HepG2 (cell line): ENCODE results near the gene RASSF7.

Experiments
- BRCA1 ChIP-seq: sonication (generic); formaldehyde crosslinking; IDR thresholded peaks from 2 replicates; pipeline ENCODE4 v1.4.0; 2020; ENCODE audit warnings: missing genetic modification reagents
- ELK4 ChIP-seq: sonication (generic); formaldehyde crosslinking; IDR thresholded peaks from 2 replicates; pipeline ENCODE4 v1.9.0; 2021; ENCODE audit warnings: missing genetic modification reagents, borderline replicate concordance
- MAX ChIP-seq: IDR thresholded peaks from 2 replicates; pipeline ENCODE4 v1.6.1; 2012; ENCODE audit warnings: inconsistent platforms
- MEIS2 ChIP-seq: sonication (generic); formaldehyde crosslinking; IDR thresholded peaks from 2 replicates; pipeline ENCODE4 v1.9.0; 2021; ENCODE audit warnings: mild to moderate bottlenecking, missing genetic modification reagents
- MIER2 ChIP-seq: IDR thresholded peaks from 2 replicates; pipeline ENCODE4 v1.6.1; 2016; ENCODE audit warnings: missing biosample characterization, missing genetic modification reagents
- NFE2L1 ChIP-seq: sonication (generic); formaldehyde crosslinking; IDR thresholded peaks from 2 replicates; pipeline ENCODE4 v1.4.0; 2020; ENCODE audit warnings: missing genetic modification reagents, mild to moderate bottlenecking, borderline replicate concordance
- NONO ChIP-seq, 2 experiments: fragments of 450-650 bp in 1 of 2; sonication (generic) in 1 of 2; formaldehyde crosslinking in 1 of 2; IDR thresholded peaks in 1 of 2; conservative IDR thresholded peaks in 1 of 2; 2 replicates each; pipeline versions ENCODE4 v1.6.1 to v1.8.0; 2017 to 2022; ENCODE audit warnings: mild to moderate bottlenecking in 1 of 2, missing genetic modification reagents in 1 of 2, moderate library complexity in 1 of 2
- NR2F1 ChIP-seq, 2 experiments: fragments of 450-650 bp in 1 of 2; formaldehyde crosslinking in 1 of 2; IDR thresholded peaks; 2 replicates each; pipeline versions ENCODE4 v1.5.0 to v1.6.1; 2016 to 2020; ENCODE audit warnings: mild to moderate bottlenecking in 1 of 2, missing compliant biosample characterization in 1 of 2, missing genetic modification reagents in 1 of 2, moderate library complexity in 1 of 2
- POLR2A ChIP-seq, 2 experiments: IDR thresholded peaks; 2 replicates each; pipeline ENCODE4 v1.6.1; 2011; ENCODE audit warnings: low read depth in 2 of 2, low read length in 2 of 2, mild to moderate bottlenecking in 1 of 2, moderate library complexity in 1 of 2; ENCODE audit not compliant: insufficient read depth in 1 of 2
- RAD51 ChIP-seq: fragments of 450-650 bp; IDR thresholded peaks from 2 replicates; pipeline ENCODE4 v1.6.1; 2016; ENCODE audit warnings: borderline replicate concordance
- ZNF292 ChIP-seq: sonication (generic); formaldehyde crosslinking; IDR thresholded peaks from 2 replicates; pipeline ENCODE4 v1.8.1; 2022; ENCODE audit warnings: mild to moderate bottlenecking, low read depth, missing genetic modification reagents, borderline replicate concordance
- ZNF619 ChIP-seq: sonication (generic); formaldehyde crosslinking; IDR thresholded peaks from 2 replicates; pipeline ENCODE4 v1.4.0; 2020; ENCODE audit warnings: mild to moderate bottlenecking, missing genetic modification reagents
- TF ChIP-seq, protein P1 (sequence below): sonication (generic); formaldehyde crosslinking; IDR thresholded peaks from 2 replicates; pipeline ENCODE4 v1.5.0; 2020; ENCODE audit warnings: mild to moderate bottlenecking, missing genetic modification reagents, moderate library complexity
- TF ChIP-seq, protein P2 (sequence below): sonication (generic); formaldehyde crosslinking; IDR thresholded peaks from 2 replicates; pipeline ENCODE4 v1.5.0; 2020; ENCODE audit warnings: missing genetic modification reagents

DNA sequence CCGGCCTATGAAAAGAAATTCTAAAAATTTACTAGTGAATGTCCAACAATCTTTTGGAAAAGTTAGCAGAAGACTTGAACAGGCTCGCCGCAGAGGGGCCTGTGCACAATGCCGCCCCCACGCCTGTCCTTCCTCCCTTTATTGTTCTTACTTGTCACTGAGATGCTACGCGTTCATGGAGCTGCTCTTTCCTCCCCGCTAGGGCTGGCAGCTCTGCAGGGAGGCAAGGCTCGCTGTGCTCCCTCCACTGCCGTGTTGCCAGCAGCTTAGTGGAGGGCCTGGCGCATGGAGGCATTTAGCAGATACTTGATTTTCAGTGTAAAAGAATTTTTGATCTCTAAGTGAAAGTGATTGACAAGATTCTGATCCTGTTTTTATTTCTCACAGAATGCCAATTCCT, 30.2 kb downstream of the RASSF7 start:
- TF ChIP-seq MAX: no peak
- no peak for TF ChIP-seq NFE2L1 (CRISPR knock-in tag)
- no peak for TF ChIP-seq MEIS2
- TF ChIP-seq RAD51: no peak
- TF ChIP-seq NR2F1 (CRISPR knock-in tag; IDR thresholded peaks at IDR 0.05): no peak
- TF ChIP-seq ELK4 (CRISPR knock-in tag): no peak
- no peak for TF ChIP-seq MIER2 (CRISPR knock-in tag)
- TF ChIP-seq, protein P1, sequence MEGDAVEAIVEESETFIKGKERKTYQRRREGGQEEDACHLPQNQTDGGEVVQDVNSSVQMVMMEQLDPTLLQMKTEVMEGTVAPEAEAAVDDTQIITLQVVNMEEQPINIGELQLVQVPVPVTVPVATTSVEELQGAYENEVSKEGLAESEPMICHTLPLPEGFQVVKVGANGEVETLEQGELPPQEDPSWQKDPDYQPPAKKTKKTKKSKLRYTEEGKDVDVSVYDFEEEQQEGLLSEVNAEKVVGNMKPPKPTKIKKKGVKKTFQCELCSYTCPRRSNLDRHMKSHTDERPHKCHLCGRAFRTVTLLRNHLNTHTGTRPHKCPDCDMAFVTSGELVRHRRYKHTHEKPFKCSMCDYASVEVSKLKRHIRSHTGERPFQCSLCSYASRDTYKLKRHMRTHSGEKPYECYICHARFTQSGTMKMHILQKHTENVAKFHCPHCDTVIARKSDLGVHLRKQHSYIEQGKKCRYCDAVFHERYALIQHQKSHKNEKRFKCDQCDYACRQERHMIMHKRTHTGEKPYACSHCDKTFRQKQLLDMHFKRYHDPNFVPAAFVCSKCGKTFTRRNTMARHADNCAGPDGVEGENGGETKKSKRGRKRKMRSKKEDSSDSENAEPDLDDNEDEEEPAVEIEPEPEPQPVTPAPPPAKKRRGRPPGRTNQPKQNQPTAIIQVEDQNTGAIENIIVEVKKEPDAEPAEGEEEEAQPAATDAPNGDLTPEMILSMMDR (CRISPR knock-in tag): no peak
- TF ChIP-seq POLR2A (IDR thresholded peaks at IDR 0.05; ENCODE audit: insufficient read depth in 1 of 2, low read depth in 2 of 2, low read length in 2 of 2): no peak
- TF ChIP-seq ZNF292 (CRISPR knock-in tag): no peak
- no peak for TF ChIP-seq BRCA1 (CRISPR knock-in tag)
- TF ChIP-seq, protein P2, sequence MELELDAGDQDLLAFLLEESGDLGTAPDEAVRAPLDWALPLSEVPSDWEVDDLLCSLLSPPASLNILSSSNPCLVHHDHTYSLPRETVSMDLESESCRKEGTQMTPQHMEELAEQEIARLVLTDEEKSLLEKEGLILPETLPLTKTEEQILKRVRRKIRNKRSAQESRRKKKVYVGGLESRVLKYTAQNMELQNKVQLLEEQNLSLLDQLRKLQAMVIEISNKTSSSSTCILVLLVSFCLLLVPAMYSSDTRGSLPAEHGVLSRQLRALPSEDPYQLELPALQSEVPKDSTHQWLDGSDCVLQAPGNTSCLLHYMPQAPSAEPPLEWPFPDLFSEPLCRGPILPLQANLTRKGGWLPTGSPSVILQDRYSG (CRISPR knock-in tag): no peak
- TF ChIP-seq NONO (IDR thresholded peaks at IDR 0.05): no peak
- no peak for TF ChIP-seq NONO (CRISPR knock-in tag; conservative IDR thresholded peaks at IDR 0.05)
- no peak for TF ChIP-seq ZNF619 (CRISPR knock-in tag)
